GM20431 (cell line): Measurements from ENCODE around the gene GPRC6A.

Experiments
- in situ Hi-C: fragments of 300-500 bp; cut with MseI, MboI; formaldehyde crosslinking; loops from one replicate; pipeline ENCODE4 v1.15.0; 2020; ENCODE audit warnings: low sequenced_read_pairs; ENCODE audit not compliant: unreplicated experiment

Gene GPRC6A

GRCh38 chr6:116783852-116784251 lies 45.0 kb downstream of the GPRC6A start:
- in situ Hi-C loops: no loop called here

GRCh38 chr6:116779573-116780164 lies 49.2 kb downstream of the GPRC6A start:
- in situ Hi-C loops: no loop called here

- in situ Hi-C loops: no loop called here
These were observed 55.0 kb downstream of the GPRC6A start for GRCh38 chr6:116773886-116774285.

DNA sequence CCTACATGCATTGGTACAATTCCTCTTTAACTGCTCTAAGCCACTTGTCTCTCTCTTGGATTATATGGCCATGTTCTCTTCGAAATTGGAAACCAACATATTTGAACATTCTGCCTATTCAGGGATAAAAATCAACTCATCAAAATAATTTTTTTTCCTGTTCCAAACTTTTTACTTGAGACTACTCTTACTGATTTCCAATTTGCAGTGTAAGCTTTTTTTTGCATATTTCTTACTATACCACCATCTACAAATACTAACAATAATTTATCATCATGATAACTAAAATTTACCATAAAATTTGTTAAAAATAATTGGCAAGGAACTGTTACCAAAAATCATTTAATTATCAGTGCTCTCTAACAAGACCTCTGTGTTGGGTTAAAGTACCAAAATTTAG lies 56.4 kb downstream of the GPRC6A start:
- in situ Hi-C loops: no loop called here

- in situ Hi-C loops: no loop called here
These were observed 61.2 kb downstream of the GPRC6A start for GRCh38 chr6:116767715-116768114.

GRCh38 chr6:116766506-116767176 lies 62.2 kb downstream of the GPRC6A start:
- in situ Hi-C loops: no loop called here

DNA sequence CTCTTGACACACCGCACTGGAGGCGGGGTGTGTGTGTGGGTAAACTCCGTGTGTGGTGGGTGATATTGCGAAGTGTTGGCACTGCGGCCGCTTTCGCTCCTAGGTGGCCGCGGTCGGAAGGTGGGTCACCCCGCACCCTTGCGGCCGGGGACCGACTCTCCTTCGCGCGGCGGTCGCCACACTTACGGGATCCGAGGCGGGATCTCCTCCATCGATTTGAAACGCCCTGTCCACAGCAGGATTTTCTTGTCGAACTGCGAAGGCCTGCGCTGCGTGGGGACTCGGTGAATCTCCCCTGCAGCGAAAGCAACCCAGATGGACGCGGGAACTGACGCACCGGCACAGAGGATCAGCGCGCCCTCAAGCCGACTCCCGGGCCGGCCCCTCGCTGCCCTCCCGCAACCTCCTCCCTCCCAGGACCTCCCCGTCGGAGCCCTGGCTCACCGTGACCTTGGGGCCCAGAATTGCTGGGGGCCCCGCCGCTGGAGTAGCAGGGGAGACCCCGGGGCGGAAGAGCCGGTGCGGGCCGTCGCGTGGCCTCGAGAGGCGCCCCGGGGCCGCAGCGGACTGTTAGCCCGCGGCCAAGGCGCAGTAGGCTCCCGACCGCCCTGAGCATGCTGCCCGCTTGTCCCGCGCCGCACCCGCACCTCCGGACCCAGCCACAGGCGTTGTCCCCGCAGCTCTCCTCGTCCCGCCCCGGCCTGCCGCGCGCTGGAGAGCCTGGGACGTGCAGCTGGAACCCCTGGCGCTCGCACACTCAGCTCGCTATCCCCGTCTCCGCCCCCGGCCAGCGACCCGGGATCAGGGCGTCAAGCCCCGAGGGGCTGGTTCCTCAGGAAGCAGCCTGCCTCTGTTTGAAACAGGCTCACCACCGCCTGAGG lies 63.7 kb downstream of the GPRC6A start, which contains the start of gene FAM162B:
FAM162B (minus strand) TSS at position 759 of the 881 bp plus-strand sequence; CDS start at position 616, 143 bp downstream.
- in situ Hi-C loops: no loop called here

GRCh38 chr6:116764629-116764960 lies 64.3 kb downstream of the GPRC6A start:
- in situ Hi-C loops: no loop called here

DNA sequence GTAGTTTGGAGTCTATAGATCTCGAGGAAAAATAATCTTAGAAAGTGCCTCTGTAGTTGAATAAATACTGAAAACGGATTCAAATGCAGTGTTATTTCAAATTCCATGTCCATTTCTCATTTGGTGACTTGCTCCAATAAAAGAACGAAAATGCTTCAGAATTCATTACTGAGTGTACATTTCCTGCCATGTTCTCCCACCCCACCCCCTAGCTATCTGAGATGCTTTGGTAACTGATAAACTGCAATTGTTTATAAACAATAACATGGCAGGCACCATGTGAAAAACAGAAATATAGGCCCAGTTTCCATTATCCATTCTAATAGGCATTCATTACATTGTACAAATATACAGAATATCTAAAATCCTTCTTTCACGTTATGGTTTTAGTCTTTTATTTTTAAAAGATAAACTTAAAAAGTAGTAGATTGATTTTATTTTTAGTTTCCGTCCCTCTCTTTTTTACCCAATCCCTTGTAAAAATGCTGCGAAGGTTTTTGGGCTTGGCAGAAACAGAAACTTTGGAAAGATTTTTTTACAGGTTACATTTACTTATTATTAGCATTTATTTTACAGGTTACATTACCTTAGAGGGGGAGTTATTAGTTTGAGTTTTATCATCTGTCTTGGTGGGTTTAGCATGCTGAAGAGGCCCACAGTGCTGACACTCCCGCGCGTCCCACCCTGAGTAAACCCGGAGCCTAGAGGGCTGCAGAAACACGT lies 64.8 kb downstream of the GPRC6A start:
- in situ Hi-C loops: no loop called here

DNA sequence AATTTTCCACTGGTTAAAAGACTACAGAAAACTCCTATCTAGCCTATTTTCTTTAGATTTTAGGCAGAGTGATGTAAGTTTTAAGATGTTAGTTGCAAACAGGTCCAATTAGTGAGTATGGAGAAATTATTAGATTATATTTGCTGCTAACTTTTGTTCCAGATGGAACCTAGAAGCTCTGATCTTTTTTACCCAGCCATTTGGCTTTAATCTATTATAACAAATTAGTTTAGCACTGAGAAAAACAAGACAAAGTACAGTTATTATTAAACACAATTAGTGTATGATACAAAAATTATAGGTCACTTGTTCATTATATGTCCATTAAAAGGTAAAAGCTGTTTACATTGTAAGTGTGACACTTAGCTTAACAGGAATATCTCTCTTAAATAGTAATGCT lies 65.8 kb downstream of the GPRC6A start:
- in situ Hi-C loops: no loop called here

- in situ Hi-C loops: no loop called here
These were observed 66.6 kb downstream of the GPRC6A start for GRCh38 chr6:116762235-116762634.

- in situ Hi-C loops: no loop called here
These were observed 67.1 kb downstream of the GPRC6A start for GRCh38 chr6:116761779-116762178.

DNA sequence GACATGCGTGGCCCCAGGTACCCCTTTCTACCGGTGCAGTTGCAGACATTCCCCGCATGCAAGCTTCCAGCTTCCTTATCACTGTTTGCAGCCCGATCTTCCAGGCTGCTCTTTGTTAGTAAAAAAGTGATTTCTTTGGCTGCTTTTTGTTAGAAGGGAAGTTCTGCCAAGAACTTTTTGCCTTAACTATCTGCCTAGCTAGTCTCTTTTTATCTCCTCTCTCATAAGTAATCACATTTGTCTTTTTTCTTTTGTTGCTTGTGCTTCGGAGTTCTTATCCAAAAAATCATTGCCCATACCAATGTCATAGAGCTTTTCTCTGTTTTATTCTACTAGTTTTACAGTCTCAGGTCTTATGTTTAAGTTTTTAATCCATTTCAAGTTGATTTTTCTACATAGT lies 83.7 kb downstream of the GPRC6A start:
- in situ Hi-C loops: no loop called here
